ENCODE results near the gene UNC50.

- TF ChIP-seq RAD21 (conservative IDR thresholded peaks at IDR 0.05) (no peak), POLR2AphosphoS5 (IDR thresholded peaks at IDR 0.05) (no peak)
- TF ChIP-seq, protein P1, sequence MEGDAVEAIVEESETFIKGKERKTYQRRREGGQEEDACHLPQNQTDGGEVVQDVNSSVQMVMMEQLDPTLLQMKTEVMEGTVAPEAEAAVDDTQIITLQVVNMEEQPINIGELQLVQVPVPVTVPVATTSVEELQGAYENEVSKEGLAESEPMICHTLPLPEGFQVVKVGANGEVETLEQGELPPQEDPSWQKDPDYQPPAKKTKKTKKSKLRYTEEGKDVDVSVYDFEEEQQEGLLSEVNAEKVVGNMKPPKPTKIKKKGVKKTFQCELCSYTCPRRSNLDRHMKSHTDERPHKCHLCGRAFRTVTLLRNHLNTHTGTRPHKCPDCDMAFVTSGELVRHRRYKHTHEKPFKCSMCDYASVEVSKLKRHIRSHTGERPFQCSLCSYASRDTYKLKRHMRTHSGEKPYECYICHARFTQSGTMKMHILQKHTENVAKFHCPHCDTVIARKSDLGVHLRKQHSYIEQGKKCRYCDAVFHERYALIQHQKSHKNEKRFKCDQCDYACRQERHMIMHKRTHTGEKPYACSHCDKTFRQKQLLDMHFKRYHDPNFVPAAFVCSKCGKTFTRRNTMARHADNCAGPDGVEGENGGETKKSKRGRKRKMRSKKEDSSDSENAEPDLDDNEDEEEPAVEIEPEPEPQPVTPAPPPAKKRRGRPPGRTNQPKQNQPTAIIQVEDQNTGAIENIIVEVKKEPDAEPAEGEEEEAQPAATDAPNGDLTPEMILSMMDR (IDR thresholded peaks at IDR 0.05; ENCODE audit: poor library complexity, severe bottlenecking), result no peak
Observed at GRCh38 chr2:98585386-98585785, 23.0 kb upstream of the UNC50 start.

Data from neural cell (in vitro differentiated cells).